Epithelial cell of esophagus (primary cell): ENCODE measurements around the gene SCN8A.

ENCODE experiments used
- DNase-seq: peaks from one replicate; pipeline ENCODE4 v3.0.0; 2010; ENCODE audit warnings: low read depth
- H3K4me3 ChIP-seq: 2 replicates; pipeline ENCODE4 v1.5.1; 2011; ENCODE audit warnings: mild to moderate bottlenecking, low read length, control low read depth
- CTCF ChIP-seq: IDR thresholded peaks from 2 replicates; pipeline ENCODE4 v1.5.1; 2011; ENCODE audit warnings: low read depth, mild to moderate bottlenecking, low read length, control low read depth, inconsistent platforms; ENCODE audit not compliant: insufficient read depth; ENCODE audit errors: missing control alignments

The SCN8A gene

GRCh38 chr12:51812871-51813270, 221.8 kb downstream of the SCN8A start:
- no peak for TF ChIP-seq CTCF
- H3K4me3 ChIP-seq, result no peak overlapping the region

GRCh38 chr12:51813931-51814310, 222.9 kb downstream of the SCN8A start:
- TF ChIP-seq CTCF, result no peak
- H3K4me3 ChIP-seq, result no peak overlapping the region
- no peak for DNase-seq

More at GRCh38 chr12:51812871-51813270, 221.8 kb downstream of the SCN8A start:
- DNase-seq, result no peak

GRCh38 chr12:51814311-51815088, 223.5 kb downstream of the SCN8A start:
- peak; percentile 39 for TF ChIP-seq CTCF
- H3K4me3 ChIP-seq, result no peak overlapping the region
- peak; percentile 65 for DNase-seq

- no peak for DNase-seq
- no peak overlapping the region for H3K4me3 ChIP-seq
- TF ChIP-seq CTCF, result no peak
These were observed 224.5 kb downstream of the SCN8A start for GRCh38 chr12:51815571-51815970.

GRCh38 chr12:51817027-51817953, 226.3 kb downstream of the SCN8A start:
- no peak for TF ChIP-seq CTCF
- DNase-seq, result no peak
- H3K4me3 ChIP-seq, result no peak overlapping the region

- no peak for TF ChIP-seq CTCF
- no peak for DNase-seq
- no peak overlapping the region for H3K4me3 ChIP-seq
These were observed 227.1 kb downstream of the SCN8A start for GRCh38 chr12:51818086-51818485.
